ENCODE results near the gene ANAPC15.

Gene ANAPC15

DNA sequence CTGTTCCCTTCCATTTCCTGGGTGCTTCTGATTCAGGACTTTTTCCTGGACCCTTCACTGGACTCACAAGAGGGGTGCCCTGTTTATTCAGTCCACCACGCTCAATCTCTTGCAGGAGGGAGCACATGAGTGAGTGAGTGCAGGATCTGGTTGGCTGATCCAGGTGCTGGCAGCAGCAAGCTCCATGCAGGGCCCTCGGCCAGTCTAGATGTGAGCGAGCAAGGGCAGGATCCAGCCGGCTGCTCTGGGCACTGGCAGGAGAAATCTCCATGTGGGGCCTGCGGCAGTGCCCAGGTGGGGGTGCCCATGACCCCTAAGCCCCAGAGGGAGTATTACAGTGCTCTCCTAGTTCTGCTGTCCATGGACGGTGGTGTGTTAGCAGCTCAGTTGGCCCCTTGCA, 11.6 kb upstream of the ANAPC15 start:
- no peak for DNase-seq

DNA sequence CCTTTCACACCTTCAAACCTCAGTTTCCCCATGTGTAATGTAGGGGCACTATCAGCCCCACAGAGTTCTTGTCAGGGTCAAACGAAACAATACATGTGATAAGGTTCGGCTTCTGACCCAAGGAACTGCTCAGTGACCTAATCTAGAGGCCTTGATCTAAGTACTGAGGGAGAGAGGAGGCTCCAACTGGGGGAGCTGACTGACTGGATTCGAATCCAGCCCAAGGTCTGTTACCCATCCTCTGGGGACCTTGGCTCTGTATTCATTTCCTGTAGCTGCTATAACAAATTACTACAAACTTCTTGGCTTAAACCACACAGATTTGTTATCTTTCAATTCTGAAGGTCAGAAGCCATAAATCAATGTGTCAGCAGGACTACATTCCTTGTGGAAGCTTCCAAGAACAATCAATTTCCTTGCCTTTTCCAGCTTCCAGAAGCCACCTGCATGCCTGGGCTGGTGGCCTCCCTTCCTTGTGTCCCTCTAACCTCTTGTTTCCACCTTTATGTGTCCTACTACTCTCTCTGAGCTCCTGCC, 10.7 kb upstream of the ANAPC15 start:
- no peak for DNase-seq

DNA sequence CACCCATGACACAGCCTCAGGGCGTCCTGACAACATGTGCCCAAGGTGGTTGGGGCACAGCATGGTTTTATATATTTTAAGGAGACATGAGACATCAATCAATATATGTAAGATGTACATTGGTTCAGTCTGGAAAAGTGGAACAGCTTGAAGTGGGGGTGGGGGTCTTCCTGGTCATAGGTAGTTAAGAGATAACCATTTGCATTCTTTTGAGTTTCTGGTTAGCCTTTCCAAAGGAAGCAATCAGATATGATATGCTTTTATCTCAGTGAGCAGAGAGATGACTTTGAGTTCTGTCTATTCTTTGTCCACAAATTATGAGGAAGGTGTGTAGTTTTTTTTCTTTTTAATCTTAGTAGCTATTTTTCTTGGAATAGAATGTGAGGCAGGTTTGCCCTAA, 10.1 kb upstream of the ANAPC15 start:
- no peak for DNase-seq

DNA sequence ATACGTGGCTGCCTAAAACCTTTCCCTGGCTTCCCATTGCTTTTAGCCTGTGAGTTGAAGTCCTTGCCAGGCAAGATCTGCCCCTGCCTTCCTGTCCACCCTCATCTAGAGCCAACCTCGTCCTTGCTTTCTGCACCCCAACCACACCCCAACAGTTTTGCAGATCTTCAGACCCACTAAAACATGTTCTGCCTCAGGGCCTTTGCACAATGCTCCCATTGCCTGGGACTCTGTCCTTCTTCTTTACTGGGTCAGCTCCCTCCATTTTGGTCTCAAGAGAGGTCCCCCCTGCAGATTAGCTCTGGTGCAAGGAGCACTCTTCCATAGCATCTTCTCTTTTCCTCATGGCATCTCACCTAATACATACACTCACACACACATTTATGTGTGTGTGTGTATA, 8.4 kb upstream of the ANAPC15 start:
- no peak for DNase-seq

GRCh38 chr11:72119198-72119597, 6.7 kb upstream of the ANAPC15 start:
- peak; percentile 14 for DNase-seq

GRCh38 chr11:72116019-72116755, 3.7 kb upstream of the ANAPC15 start:
- no peak for DNase-seq

DNA sequence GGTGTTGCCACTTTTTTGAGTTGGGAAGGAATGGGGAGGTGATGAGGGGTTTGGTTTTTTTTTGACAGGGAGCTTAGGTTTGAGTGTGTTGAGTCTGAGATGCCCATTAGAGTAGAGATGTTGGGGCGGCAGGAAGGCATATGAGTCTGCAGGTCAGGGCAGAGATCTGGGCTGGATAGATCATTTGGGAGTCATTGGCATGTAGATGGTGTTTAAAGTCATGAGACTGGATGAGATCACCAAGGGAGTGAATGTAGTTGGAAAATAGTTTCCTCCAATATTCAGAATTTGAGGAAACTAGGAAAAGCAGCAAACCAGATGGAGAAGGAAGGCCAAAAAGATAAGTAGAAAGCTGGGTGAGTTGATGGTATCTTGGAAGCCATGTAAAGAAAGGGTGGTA, 2.1 kb upstream of the ANAPC15 start:
- DNase-seq = no peak

DNA sequence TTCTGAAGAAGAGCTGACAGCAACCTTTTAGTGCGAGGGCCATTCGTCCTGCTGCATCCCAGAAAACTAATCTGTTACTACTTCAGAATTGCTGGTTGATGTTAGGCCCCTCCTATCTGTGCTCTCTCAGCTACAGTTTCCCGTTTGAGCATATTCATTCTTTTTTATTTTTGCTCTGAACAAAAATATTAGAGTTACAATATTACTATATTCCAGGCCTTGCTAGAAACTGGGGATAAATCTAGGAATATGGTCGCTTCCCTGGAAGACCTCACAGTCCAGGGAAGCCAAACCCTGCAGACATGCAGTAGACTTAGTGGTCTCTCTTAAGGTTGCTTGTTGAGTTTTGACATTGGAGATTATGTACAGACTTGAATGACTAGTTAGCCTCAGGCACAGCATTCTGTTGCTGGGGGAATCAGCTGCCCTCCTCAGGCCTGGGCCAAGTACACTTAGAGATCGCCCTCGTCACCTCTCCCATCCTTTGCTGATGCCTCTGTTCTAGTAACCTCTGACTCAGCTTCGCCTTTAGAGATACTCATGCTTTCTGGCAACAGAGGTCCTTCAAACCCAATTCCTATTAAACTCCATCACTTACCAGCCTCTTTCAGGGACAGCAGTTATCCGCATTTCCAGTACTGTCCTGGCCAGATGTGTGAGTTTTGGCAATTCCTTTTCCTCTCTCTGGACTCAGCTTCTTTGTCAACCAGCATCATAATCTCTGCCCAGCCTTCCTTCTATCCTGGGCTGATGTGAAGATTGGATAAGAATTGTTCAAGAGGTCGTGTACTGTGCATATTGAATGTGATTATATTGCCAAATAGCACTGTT, 698 bp upstream of the ANAPC15 start:
- no peak for DNase-seq

GRCh38 chr11:72111300-72112142, 974 bp downstream of the ANAPC15 start:
- DNase-seq = no peak

DNA sequence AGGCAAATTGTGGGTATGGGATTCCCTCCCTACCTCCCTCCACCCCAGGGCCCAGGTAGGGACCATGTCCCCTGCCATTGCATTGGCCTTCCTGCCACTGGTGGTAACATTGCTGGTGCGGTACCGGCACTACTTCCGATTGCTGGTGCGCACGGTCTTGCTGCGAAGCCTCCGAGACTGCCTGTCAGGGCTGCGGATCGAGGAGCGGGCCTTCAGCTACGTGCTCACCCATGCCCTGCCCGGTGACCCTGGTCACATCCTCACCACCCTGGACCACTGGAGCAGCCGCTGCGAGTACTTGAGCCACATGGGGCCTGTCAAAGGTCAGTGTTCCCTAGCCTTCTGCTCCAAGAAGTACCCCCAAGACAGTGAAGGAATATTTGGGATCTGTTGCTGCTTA, 6.6 kb downstream of the ANAPC15 start, which contains the start of gene TOMT:
Gene TOMT, plus strand, starts transcription at position 37 of the 400 bp plus-strand sequence. Its CDS starts 28 bp downstream, at position 65.
- DNase-seq = no peak

DNA sequence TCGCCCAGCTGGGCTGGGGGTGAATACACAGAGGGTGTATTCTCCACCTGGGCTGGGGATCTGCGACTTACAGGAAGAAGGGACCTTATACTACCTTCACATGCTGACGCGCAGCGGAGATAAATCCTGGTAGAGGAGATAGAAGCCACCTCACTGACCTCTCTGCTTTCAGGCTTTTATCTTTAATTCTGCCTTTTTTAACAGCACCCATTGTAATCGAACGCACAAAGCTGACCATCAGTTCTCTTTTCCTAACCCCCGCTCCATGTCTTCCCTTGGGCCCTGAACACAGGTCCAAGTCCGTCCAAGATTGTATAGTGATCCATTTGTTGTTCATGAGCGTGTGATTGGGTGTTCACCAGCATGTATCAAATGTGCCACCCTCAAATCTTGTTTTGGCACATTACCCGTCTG, 8.7 kb downstream of the ANAPC15 start:
- no peak for DNase-seq

DNA sequence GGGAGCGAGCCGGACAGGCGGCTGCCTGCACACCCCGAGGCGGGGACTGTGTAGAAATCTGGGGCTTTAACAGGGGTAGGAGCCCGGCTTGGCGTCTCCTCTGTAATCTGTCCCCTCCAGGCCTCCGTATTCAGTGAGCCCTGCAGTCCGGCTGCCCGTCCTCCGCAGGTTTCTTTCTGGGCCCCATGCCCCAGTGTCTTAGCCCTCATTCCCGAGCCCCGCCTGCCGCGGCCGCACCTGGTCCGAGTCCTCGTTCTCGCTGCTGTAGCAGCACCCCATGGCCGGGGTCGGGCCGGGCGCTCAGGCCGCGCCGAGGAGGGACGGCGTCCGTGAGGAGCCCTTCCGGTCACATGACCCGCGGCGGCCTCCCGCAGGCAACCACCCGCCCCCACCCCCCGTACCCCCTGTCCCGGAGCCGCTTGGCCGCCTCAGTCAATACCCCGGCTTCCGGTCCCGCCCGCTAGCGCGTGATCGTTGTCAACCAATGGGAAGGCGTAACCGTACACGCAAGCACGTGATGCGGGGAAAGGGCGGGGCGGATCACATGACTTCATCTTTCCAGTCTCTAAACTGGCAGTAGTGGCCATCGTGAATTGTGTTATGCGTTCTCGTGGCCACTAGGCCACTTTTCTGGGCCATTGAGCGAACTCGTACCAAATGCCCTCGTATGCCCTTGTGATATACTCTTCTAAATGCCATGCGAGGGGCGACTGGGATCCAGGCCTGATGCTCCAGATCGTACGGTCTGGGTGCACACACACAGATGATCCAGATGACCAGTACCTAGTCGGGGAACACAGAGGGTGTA, 9.3 kb downstream of the ANAPC15 start, which contains the start of gene LAMTOR1:
Gene LAMTOR1, minus strand, starts transcription at position 352 of the 808 bp plus-strand sequence. Its CDS starts 73 bp downstream, at position 279.
- DNase-seq = peak; percentile 99

DNA sequence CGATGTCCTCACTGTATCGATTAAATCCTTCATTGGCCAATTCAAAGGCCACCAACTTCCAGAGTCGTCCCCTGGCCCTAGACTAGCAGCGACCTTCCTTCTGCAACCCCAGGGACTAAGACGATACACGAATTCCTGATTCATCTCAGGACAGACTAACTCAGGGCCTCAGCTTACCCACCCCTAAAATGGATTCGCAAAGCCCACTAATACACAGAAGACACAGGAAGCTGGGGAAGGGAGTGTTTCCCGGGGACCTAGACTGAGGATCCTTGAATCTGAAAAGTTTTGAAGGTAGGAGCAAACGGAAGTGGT, 9.9 kb downstream of the ANAPC15 start:
- no peak for DNase-seq

- DNase-seq = no peak
These were observed 10.3 kb downstream of the ANAPC15 start for GRCh38 chr11:72102162-72102561.

- no peak for DNase-seq
These were observed 12.0 kb downstream of the ANAPC15 start for GRCh38 chr11:72100462-72100861.

GRCh38 chr11:72100009-72100408, 12.5 kb downstream of the ANAPC15 start:
- DNase-seq = no peak

GRCh38 chr11:72098741-72099140, 13.8 kb downstream of the ANAPC15 start:
- no peak for DNase-seq

- no peak for DNase-seq
These were observed 21.2 kb downstream of the ANAPC15 start for GRCh38 chr11:72091292-72091691.

- no peak for DNase-seq
These were observed 24.3 kb downstream of the ANAPC15 start for GRCh38 chr11:72088076-72088808.

GRCh38 chr11:72085621-72086351, 26.7 kb downstream of the ANAPC15 start:
- DNase-seq = no peak

DNA sequence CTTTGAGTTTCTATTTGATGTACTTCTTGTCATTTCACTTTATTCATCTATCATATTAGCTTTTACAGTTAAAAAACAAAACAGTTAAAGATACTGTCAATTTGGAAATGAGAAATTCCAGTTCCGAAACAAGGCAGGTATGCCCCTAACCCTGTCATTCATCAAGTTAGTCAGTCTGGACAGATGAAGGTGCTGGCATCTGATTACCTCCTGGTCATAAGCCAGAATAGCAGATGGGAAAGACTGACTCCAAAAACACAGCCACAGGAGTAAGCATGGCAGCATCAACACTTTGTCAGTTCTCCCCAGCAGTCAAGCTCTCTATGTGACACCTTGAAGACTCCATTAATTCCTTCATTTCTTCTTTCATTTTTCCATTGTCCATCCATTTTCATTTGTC, 27.5 kb downstream of the ANAPC15 start:
- no peak for DNase-seq
